HG02571 (cell line): ENCODE measurements around the gene UBE2U.

Source experiments
- ATAC-seq: cut with Tn5 transposase; IDR thresholded peaks from one replicate; pipeline ENCODE4 v1.9.1; 2021; ENCODE audit warnings: mild to moderate bottlenecking, moderate library complexity; ENCODE audit not compliant: unreplicated experiment

Gene UBE2U

DNA sequence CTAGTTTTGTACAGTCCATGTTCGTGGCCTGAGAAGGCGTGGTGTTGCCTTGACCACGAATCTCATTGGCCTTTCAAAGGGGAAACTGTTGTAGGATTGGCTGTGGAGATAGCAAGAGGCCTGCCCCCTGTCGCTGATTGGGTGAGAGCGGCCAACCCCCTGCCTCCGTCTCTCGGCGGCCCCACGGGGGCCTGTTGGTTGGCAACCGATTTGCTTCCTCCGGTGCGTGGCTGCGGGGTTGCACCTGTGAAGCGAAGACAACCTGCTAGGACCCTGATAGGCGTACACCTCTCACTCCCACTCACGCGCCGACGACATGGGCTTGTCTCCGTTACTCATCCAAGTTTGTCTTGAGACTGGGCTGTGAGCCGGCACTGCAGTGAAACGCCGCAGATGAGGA is at the start of gene UBE2U:
Gene UBE2U (plus strand): TSS at position 204 of the 400 bp plus-strand sequence. CDS start 428 bp downstream, outside the sequence.
- no peak for ATAC-seq

- ATAC-seq, result no peak
Measured at GRCh38 chr1:64155278-64155677, 48.1 kb upstream of the UBE2U start.

DNA sequence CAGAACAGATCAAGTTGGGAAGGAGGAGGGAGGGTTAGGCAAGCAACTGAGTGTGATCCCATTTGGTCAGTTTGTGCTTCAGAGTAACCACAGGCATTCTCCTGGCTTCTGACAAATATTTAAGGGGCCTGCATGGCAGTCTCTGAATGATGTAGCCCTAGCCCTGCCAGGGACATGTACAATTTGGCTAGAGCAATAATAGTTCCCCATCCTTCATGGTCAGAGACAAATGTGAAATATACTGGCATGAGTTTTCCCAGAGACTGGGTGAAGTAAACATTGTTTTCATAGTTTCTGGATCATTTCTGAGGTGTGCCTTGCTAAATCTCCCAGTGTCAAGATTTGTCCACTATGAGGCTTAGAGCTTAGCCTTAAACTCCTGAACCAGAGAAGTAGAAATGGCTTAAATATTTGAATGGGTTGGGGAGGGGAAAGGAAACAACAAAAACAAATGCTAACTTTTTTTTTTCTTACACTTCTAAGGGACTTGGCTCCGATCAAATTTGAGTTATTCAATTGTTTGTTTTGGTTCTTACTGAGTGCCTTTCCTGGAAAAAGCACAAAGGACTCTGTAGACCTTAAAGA is 42.0 kb upstream of the UBE2U start:
- ATAC-seq, result no peak

GRCh38 chr1:64162151-64162550 is 41.3 kb upstream of the UBE2U start:
- ATAC-seq, result no peak

DNA sequence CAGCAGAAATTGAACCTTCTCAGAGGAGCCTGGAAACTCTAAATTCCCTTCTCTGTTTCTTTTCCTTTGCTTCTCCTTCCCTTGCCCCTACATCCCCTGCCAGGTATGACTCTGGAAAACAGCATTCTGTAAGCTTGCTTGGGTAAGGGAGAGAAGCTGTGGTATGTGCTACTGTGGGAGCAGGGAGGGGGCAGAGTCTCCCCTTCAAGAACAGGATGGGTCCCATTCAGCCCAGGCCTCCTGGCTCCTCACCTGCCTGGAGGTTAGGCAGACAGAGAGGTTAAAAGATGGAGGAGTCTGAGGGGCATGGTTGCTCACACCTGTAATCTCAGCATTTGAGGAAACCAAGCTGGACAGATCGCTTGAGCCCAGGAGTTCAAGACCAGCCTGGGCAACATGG is 40.6 kb upstream of the UBE2U start:
- ATAC-seq, result no peak

- no peak for ATAC-seq
Measured at GRCh38 chr1:64163431-64163830, 40.0 kb upstream of the UBE2U start.

- ATAC-seq, result no peak
Measured at GRCh38 chr1:64163970-64164369, 39.5 kb upstream of the UBE2U start.

GRCh38 chr1:64166629-64167028 is 36.8 kb upstream of the UBE2U start:
- no peak for ATAC-seq

GRCh38 chr1:64167176-64167575 is 36.2 kb upstream of the UBE2U start:
- no peak for ATAC-seq

DNA sequence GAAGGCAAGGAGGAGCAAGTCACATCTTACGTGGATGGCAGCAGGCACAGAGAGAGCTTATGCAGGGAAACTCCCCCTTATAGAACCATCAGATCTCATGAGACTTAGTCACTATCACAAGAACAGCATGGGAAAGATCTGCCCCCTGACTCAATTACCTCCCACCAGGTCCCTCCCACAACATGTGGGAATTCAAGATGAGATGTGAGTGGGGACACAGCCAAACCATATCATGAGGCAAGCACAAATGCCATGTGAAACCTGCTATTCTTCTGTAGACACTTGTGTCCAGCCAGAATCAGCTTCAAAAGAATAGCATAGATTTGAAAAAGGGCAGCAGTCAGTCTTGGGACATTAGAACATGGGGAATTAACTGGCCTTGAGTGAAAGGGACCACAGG is 32.2 kb upstream of the UBE2U start:
- ATAC-seq, result no peak

DNA sequence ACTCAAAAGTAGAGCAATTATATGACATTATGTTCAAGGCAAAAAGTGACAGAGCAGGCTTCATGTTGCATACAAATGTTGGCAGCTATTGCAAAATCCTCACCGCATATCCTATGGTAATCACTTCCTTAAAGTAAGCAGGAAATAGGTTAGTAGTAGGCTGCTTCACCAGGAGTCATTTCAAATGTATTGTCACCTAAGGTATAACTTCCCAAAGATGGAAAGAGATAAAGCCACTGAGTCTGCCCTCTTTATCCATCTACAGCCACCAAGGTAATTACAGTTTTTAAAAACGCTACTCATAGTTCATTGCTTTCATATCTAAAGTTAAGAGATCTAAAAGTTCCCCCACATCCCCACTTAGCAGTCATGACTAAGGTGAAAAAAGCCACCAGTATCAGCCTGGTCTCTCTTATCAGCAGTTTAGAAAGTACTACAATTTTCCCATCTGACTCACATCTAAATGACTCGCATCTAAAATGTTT is 31.6 kb upstream of the UBE2U start:
- ATAC-seq, result no peak

DNA sequence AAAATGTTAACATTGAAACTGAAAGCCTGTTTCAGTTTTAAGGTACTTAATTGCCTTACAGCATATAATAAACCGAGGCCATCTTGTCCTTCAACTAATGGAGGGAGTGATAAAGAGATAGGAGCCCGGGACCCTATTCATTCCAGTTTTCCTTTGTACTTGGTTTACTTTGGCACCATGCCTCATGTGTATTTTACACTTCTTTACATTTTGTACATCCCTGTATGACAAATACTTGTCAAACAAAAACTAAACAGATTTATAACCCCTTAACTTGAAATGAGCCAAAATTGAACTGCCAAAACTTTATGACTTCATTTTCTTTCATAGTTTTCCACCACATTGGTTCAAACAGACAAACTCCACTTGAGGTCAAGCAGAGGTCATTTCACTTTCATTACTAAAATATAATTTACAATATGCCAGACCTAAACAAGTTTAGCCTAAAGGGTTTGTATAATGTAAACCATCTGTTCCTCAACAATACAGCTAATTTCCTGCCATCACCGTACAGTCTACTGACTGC is 30.9 kb upstream of the UBE2U start:
- no peak for ATAC-seq

DNA sequence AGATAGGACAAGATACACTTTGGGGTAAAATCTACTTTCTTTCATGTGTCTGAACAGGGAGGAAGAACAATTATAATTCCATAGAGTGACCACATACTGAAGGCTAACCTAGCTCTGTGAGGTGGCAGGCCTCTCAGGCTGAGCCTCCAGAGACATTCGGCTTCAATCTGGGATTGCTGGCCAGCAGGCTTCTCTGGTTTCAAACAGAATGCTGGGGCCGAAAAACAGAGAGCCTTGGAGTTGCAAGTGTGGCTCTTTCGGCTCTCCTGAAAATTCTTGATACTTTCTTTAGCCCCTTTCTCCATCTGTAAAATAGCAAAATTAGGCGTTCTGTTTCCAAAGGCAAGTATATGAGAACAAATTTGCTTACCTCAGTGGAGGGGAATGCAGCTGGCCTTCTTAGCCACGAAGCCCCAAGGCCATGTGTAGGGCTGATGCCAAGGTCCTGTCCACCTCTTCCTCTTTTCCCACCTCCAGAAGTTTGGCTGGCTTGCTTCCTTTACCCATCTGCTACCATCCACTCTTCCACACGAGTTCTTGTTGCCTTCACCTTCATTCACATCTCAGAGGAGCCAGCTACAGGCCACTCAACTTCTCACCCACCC is 30.0 kb upstream of the UBE2U start:
- no peak for ATAC-seq

DNA sequence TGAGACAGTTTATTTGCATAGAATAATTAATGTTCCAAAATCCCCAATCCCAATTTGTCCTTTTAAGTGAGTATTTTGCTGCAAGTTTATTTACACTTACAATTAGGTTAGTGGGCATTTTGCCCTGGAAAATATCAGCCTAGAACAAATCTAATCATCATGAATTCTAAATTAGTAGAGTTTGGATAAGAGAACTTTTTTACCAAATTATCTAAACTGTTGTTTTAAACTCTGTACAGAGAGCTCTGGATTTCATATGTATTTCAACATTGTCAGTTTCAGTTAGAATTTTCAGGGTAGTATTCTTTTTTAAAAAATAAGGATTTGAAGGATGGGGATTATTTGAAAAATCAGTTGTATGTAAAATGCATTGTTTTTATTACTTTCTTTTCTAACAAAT is 27.8 kb upstream of the UBE2U start:
- no peak for ATAC-seq

GRCh38 chr1:64176659-64177058 is 26.8 kb upstream of the UBE2U start:
- ATAC-seq, result no peak

- no peak for ATAC-seq
Measured at GRCh38 chr1:64179588-64179987, 23.8 kb upstream of the UBE2U start.

DNA sequence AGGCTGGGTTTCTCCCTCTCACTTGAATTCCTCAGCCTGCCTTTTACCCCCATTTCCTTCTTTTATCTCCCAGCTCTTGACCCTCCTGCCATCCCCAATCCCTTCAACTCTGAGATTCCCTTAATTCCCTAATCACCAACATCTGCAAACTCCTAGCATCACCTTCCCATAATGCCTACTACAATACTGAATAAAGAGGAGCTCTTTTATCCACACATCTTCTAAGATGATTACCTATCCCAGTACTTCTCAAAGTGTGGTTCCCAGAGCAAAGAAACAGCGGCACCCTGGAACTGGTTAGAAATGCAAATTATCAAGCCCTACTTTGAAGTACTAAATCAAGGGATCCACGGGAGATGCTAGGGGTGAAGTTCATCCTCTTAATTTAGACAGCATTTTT is 21.2 kb upstream of the UBE2U start:
- ATAC-seq, result no peak

DNA sequence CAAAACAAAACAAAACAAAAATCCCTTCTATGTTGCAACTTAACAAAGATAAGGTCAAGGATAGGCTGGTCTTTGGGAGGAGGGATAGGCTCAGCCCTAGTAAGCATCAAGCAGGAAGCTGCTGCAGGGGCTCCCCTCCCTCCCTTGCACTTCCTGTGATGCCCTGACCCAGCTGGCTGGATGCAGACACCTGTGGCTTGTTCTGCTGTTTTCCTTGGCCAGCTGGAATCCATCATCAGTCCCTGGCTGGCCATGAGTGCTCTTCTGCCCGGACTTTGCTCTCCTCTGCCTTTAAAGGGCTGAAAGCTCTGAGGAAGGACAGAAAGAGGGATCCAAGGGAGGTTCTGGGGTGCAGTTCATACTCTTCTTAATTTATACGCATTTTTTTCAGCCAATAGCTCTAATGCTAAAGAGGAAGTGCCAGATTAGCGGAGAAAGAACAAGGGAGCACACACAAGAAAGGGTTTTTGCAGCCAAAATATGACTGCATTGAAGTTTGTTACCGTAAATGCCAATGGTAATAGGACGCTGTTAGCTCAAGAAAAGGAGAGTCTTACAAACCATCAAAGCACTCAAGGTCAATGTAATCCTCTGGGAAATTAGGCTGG is 19.9 kb upstream of the UBE2U start:
- ATAC-seq, result no peak

DNA sequence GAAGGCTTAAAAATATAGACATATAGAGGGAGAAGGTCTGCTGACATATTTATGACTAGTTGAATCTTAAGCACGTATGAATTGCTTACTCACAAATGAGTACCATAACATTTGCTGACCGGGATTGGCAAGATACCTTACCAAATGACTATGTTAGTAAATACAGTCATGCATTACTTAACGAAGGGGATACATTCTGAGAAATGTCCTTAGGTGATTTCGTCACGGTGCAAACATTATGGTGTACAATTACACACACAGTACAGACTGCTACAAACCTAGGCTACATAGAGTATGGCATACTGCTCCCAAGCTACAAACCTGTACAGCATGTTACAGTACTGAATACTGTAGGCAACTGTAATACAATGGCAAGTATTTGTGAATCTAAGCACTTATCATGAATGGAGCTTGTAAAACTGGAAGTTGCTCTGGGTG is 19.4 kb upstream of the UBE2U start:
- no peak for ATAC-seq

- no peak for ATAC-seq
Measured at GRCh38 chr1:64186138-64186897, 17.1 kb upstream of the UBE2U start.

DNA sequence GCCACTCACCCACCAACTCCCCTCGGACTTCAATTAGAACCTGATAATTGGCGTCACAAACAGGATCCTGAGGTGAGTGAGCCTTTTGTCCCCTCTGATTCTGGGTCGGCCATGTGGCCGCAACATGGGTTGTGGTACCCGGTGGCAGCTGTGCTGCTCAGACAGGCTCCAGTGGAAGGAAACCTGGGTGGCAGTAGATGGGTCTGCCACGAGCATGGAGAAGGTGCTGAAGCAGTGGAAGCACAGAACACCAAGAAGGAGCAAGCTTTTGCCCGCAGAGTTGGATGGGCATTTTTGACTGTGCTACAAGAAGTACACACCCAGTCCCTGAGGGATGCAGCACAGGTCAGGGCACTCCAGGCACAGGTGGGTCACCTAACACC is 16.5 kb upstream of the UBE2U start:
- no peak for ATAC-seq

DNA sequence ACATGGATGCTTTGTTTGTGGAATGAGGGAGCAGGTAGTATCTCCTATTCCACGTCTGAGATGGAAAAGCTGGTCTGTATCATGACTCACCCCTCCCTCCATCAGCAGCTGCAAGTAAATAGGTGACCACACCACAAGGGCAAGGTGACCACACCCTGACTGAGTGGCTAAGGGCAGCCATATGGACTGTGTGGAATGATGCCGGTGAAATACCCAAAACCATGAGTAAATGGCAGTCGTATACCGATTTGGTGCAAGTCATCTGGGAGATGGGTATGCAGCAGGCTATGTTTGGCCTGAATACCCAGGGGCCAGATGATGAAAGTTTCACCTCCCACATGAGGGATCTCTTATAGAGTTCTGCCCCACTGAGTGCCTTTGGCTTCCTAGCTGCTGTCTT is 15.8 kb upstream of the UBE2U start:
- no peak for ATAC-seq
